GM18861 (cell line): ENCODE results near the gene PRDM11.

Experiments
- ATAC-seq: cut with Tn5 transposase; IDR thresholded peaks from one replicate; pipeline ENCODE4 v1.9.1; 2021; ENCODE audit not compliant: unreplicated experiment

The PRDM11 gene

GRCh38 chr11:45209000-45209879 lies 62.8 kb downstream of the PRDM11 start:
- no peak for ATAC-seq

GRCh38 chr11:45209891-45210699 lies 63.7 kb downstream of the PRDM11 start:
- no peak for ATAC-seq

- no peak for ATAC-seq
These were observed 64.4 kb downstream of the PRDM11 start for GRCh38 chr11:45210846-45211245.

GRCh38 chr11:45211732-45212131 lies 65.3 kb downstream of the PRDM11 start:
- no peak for ATAC-seq

- no peak for ATAC-seq
These were observed 66.3 kb downstream of the PRDM11 start for GRCh38 chr11:45212566-45213315.

- ATAC-seq = no peak
These were observed 66.9 kb downstream of the PRDM11 start for GRCh38 chr11:45213316-45213665.

GRCh38 chr11:45213717-45214116 lies 67.3 kb downstream of the PRDM11 start:
- no peak for ATAC-seq

- no peak for ATAC-seq
These were observed 68.8 kb downstream of the PRDM11 start for GRCh38 chr11:45215098-45215865.

GRCh38 chr11:45216031-45216430 lies 69.6 kb downstream of the PRDM11 start:
- ATAC-seq = no peak

GRCh38 chr11:45216901-45217300 lies 70.5 kb downstream of the PRDM11 start:
- no peak for ATAC-seq

- ATAC-seq = no peak
These were observed 71.6 kb downstream of the PRDM11 start for GRCh38 chr11:45217991-45218390.

GRCh38 chr11:45218705-45219104 lies 72.3 kb downstream of the PRDM11 start:
- ATAC-seq = no peak

GRCh38 chr11:45219411-45219810 lies 73.0 kb downstream of the PRDM11 start:
- no peak for ATAC-seq

GRCh38 chr11:45223496-45223895 lies 77.1 kb downstream of the PRDM11 start:
- no peak for ATAC-seq

- no peak for ATAC-seq
These were observed 78.3 kb downstream of the PRDM11 start for GRCh38 chr11:45224766-45225165.

GRCh38 chr11:45225277-45225676 lies 78.8 kb downstream of the PRDM11 start:
- ATAC-seq = no peak

- no peak for ATAC-seq
These were observed 79.8 kb downstream of the PRDM11 start for GRCh38 chr11:45225961-45226871.

GRCh38 chr11:45226901-45227300 lies 80.5 kb downstream of the PRDM11 start:
- no peak for ATAC-seq

- ATAC-seq = no peak
These were observed 81.4 kb downstream of the PRDM11 start for GRCh38 chr11:45227836-45228235.
